ENCODE results near the gene UBR3.

The UBR3 gene

GRCh38 chr2:169994752-169995151 is 167.5 kb downstream of the UBR3 start:
- FAIRE-seq (no peak), DNase-seq (ENCODE audit: low spot score) (no peak)

- DNase-seq (ENCODE audit: low spot score) (no peak), FAIRE-seq (no peak)
Measured at GRCh38 chr2:169997140-169997887, 170.1 kb downstream of the UBR3 start.

- DNase-seq (ENCODE audit: low spot score) (no peak), FAIRE-seq (no peak)
Measured at GRCh38 chr2:169999054-169999453, 171.8 kb downstream of the UBR3 start.

- FAIRE-seq: no peak
- no peak for DNase-seq (ENCODE audit: low spot score)
Measured at GRCh38 chr2:170002096-170002495, 174.8 kb downstream of the UBR3 start.

GRCh38 chr2:170005702-170006101 is 178.4 kb downstream of the UBR3 start:
- FAIRE-seq: no peak
- no peak for DNase-seq (ENCODE audit: low spot score)

GRCh38 chr2:170006587-170007325 is 179.5 kb downstream of the UBR3 start:
- FAIRE-seq: no peak
- DNase-seq (ENCODE audit: low spot score): no peak

GRCh38 chr2:170009209-170009608 is 182.0 kb downstream of the UBR3 start:
- no peak for FAIRE-seq
- DNase-seq (ENCODE audit: low spot score): no peak

GRCh38 chr2:170012773-170013172 is 185.5 kb downstream of the UBR3 start:
- DNase-seq (ENCODE audit: low spot score) (no peak), FAIRE-seq (no peak)

GRCh38 chr2:170013802-170014551 is 186.7 kb downstream of the UBR3 start:
- no peak for DNase-seq (ENCODE audit: low spot score)
- no peak for FAIRE-seq

GRCh38 chr2:170014769-170015168 is 187.5 kb downstream of the UBR3 start:
- no peak for DNase-seq (ENCODE audit: low spot score)
- no peak for FAIRE-seq

GRCh38 chr2:170017860-170018532 is 190.7 kb downstream of the UBR3 start:
- DNase-seq (ENCODE audit: low spot score) (no peak), FAIRE-seq (no peak)

GRCh38 chr2:170019060-170019805 is 192.0 kb downstream of the UBR3 start:
- DNase-seq (ENCODE audit: low spot score) (no peak), FAIRE-seq (no peak)

GRCh38 chr2:170020777-170021176 is 193.5 kb downstream of the UBR3 start:
- no peak for DNase-seq (ENCODE audit: low spot score)
- no peak for FAIRE-seq

- DNase-seq (ENCODE audit: low spot score) (peak; percentile 80), FAIRE-seq (peak; percentile 96)
Measured at GRCh38 chr2:170022692-170023091, 195.4 kb downstream of the UBR3 start.

GRCh38 chr2:170024721-170025120 is 197.5 kb downstream of the UBR3 start:
- DNase-seq (ENCODE audit: low spot score) (no peak), FAIRE-seq (no peak)

GRCh38 chr2:170025223-170025622 is 198.0 kb downstream of the UBR3 start:
- no peak for FAIRE-seq
- DNase-seq (ENCODE audit: low spot score): no peak

GRCh38 chr2:170026361-170026760 is 199.1 kb downstream of the UBR3 start:
- FAIRE-seq (no peak), DNase-seq (ENCODE audit: low spot score) (no peak)

- DNase-seq (ENCODE audit: low spot score) (no peak), FAIRE-seq (no peak)
Measured at GRCh38 chr2:170029551-170029950, 202.3 kb downstream of the UBR3 start.

- FAIRE-seq (no peak), DNase-seq (ENCODE audit: low spot score) (no peak)
Measured at GRCh38 chr2:170030040-170030439, 202.8 kb downstream of the UBR3 start.

GRCh38 chr2:170031288-170031687 is 204.0 kb downstream of the UBR3 start:
- FAIRE-seq: no peak
- DNase-seq (ENCODE audit: low spot score): no peak

GRCh38 chr2:170034596-170034995 is 207.3 kb downstream of the UBR3 start:
- no peak for FAIRE-seq

More at GRCh38 chr2:170034596-170034995, 207.3 kb downstream of the UBR3 start:
- DNase-seq (ENCODE audit: low spot score): no peak

Measured in RCC 7860 (cell line).